ENCODE measurements around the gene ARL8A. TPM values are rescaled to one million over a fixed set of nuclear protein-coding genes. Genes with fewer than 3 reads are reported as not detected.
"Not testable (repeated sequence)": the region's sequence is repeated elsewhere in the genome, so short reads cannot be mapped to it uniquely, and the experiment has no call there.

The ARL8A gene
- polyA plus RNA-seq, 1 donor, result 38.9 TPM

DNA sequence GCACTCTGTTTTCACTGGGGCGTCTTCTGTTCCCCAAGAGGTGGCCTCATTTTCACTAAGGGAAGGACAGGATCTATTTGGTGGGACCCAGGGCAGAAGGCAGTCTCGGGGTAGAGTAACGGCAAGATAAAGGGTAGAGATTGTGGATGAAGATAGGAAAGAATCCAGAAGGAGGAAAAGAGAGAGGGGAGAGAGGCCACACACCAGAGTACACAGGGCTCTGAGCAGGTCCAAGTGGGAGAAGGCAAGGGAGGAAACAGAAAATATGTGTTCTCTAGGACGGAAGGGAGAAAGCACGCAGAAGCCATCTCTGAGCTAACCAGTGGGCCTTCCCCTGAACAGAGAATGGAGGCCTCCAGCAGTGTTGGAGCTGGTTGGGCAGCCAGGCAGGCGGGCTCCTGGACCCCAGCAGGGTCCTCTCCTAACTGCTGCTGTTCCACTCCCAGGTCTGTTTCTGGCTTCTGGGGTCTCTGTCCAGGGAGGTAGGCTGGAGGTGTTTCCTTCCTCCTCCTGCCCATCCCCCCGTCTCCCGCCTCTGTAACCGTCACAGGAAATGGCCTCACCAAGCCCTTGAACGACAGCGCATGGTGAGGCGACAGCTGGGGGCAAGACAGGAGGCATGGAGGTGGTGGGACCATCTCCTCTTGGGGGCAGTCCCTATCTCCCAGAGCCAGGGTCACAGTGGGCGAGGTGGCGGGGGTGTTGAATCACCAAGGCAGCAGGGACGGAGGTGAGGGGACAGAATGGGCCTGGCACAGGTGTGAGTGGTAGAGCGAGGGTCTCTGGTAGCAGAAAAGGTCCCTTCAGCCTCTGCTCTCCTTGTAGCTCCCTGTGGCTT lies 15.2 kb upstream of the ARL8A start:
- no peak for DNase-seq

DNA sequence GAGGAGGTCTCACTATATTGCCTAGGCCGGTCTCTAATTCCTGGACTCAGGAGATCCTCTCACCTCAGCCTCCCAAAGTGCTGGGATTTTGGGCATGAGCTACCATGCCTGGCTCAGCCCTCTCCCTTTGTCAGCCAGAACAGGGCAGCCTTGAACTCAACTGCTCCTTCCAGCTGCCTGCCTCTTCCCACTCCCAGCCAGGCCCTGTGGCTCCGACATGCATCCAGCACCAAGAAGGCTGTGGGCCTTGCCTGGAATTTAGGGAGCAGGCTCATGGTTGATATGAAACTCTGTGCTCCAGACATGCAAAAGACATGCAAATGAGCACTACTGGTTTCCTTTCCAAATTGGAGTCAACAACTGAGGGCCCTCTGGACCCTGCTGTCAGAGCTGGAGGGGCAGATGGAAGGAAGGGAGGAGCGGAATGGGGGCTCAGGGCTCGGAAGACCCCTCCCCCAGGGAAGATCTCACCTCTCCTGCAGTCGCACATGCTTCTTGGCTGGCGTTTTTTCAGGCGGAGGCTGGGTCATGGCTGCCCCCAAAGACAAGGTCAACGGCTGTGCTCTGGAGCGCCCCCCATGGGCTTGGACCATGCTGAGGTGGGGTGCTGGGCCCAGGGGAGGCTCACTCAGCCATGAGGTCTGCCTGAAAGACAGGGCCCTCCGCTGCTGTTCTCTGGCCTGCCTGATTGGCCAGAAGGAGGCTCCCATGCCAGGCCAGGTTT lies 14.4 kb upstream of the ARL8A start:
- no peak for DNase-seq

DNA sequence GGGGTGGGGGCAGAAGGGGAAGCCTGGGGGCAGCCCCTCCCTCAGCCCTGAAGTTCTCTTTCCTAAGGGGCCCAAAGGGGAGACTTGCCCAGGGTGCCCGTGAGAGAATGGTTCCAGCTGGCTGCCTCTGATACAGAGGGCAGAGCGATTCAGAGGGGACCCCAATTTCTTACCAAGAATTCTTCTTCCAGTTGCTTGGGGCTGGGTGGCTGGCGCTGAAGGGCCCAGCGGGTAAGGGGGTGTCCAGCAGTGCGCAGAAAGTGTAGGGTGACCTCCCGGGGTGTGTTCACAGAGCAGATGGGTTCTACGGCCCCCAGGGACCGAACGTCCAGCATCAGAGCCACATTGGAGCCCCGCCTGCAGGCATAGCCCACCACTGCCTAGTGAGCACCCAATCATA lies 13.4 kb upstream of the ARL8A start:
- no peak for DNase-seq

DNA sequence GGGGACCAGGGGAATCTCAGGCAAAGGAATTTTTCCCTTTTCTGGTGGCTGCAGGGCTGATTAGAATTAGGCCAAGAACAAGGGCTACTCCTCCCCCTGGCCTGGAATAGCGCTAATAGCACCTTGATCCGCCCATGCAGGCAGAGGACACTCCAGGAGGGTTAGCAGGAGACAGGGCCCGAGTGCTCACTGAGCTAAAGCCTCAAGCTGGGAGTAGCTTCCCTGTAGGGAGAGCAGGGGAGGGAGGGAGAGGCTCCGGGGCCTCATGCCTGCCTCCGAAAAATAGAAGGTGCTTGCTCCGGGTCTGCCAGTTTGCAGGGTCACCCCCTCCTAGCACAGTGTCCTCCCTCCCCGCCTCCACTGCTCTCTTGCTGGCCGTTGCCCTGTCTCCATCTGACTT lies 12.1 kb upstream of the ARL8A start:
- no peak for DNase-seq

DNA sequence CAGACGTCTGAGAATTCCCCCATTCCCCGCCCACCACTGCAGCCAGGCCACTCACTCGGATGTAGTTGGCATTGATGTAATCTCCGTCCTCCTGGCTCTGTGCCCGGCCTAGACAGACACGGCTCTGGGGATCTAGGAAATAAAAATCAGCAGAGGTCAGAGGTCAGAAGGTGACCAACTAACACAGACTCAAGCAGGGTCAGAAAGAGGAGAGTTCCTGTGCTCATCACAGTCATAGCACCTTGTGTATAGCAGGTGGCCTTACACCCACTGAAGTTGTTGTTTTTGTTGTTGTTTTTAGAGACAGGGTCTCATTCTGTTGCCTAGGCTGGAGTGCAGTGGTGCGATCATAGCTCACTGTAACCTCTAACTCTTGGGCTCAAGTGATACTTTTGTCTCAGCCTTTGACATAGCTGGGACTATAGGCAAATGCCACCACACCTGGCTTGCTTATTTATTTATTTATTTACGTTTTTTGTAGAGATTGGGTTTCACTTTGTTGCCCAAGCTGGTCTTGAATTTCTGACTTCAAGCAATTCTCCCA lies 11.0 kb upstream of the ARL8A start:
- DNase-seq, result no peak

DNA sequence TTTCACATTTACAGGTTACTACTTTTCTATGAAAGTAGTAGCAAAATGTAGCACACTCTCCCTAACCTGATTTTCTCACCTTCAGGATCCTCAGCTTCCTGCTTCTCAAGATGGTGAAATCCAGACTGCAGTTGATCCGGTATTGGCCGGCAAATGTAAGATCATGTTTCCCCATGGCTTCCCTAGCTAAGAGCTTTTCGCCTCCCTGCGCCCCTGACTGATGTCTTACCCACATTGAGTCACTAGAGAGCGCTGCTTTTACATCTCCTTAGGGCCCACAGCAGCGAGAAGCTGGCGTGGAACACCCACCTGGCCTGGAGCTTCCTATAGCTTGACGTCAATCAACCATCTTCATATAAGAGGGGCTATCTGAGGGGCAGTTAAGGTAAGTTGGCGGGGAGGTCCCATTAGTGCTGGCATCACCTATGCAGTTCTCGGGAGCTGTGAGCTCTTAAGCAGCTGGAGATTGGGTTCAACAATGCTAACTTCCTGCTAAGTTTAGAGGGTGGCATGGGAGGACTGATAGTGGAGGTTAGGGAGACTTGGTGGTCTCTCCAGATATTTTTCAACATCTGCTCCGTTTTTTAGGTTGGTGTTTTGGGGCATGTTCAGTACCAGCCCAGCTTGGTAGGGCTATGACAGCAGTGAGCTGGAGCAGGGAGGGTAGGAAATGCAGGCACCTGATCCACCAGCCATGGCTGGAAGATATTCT lies 10.4 kb upstream of the ARL8A start:
- peak; percentile 85 for DNase-seq

DNA sequence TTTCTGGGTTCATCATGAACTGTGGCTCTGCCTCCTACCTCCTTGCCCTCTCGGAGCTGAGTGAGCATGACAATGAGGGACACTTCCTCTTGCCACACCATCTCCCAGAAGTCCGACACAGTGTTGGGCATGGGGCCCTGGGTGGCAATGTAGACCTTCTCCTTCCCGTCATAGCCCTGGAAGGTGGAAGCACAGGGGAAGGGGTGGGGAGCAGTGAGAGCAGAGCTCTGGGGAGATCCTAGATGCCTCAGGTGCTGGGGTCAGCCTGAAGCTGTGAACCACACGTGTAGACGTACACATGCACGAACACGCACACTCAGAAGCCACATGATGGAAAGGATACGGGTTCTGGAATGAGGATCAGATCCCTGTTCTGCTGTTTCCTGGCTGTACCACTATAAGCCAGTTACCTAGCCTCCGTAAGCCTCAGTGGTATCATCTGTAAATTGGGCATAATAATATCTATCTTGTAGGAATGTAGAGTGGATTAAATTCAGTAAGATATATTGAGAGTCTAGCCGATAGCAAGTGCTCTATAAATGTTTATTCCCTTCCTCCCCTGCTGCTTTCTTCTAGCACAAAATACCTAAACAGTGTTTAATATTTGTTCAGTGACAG lies 9.7 kb upstream of the ARL8A start:
- DNase-seq, result no peak

DNA sequence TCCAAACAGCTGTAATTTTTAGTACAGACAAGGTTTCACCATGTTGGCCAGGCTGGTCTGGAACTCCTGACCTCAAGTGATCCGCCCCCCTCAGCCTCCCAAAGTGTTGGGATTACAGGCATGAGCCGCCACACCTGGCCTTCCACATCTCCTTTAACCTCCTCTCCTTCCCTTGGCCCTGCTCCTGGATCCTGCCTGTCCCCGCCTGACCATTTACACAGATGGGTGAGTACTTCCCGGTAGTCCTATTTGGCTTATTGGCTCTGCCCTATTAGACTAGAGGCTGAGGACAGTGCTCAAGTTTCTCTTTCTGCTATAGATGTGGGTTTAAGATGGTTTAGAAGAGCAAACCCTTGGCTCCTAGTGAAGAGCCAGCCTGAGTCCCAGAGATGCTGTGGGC lies 8.7 kb upstream of the ARL8A start:
- DNase-seq, result no peak

DNA sequence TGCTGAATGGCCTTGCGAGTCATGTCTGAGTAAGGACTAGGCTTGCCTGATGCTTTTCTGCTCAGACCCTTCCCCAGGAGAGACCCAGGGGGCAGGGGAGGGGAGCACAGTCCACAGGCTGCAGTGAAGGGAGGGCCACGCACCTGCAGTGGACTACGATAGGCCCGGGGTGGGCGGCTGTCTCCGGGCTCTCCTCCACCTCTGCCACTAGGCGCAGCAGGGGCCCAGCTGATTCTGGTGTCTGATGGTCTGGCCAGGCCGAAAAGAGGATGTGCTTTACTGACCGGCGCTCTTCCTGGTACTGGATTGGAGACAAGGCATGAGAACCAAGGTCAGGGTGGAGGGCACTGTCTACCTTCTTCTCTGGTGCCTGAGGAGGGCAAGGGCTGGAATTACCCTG lies 7.9 kb upstream of the ARL8A start:
- no peak for DNase-seq

DNA sequence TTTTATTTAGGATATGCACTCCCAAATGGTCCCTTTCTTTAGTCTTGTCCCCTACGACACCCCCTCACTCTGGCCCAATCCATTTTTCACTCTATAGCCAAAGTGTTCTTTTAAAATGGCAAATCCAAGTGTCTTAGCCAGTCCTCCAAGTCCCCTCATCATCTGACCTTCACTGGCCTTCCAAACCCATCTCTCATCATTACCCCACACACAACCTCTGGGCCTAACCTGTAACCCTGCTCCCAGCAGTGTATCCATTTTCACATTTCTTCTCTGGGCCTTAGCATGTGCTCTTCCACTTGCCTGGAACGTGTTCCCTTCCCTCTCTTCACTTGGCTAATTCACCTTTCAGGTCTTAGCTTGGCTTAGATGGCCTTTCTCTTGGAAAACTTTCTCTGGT lies 6.5 kb upstream of the ARL8A start:
- DNase-seq, result no peak

DNA sequence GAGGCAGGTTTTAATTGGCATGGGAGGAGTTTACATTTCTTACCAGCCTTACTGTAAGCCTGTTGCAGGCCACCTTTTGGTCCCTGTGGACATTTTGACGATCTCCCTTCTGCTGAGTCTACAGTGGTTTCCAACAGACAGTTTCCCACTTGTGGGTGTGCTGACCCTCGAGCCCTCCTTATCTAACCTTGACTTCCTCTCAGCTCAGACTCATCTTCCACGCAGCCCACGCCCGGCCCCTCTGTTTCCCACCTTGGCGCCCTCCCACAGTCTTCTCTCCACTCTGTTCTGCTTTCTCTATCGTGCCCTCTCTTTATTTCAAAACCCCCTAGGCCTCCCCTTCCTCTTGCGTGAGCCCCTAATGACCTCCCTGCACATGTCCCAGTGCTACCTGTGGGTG lies 6.1 kb upstream of the ARL8A start:
- DNase-seq, result no peak

DNA sequence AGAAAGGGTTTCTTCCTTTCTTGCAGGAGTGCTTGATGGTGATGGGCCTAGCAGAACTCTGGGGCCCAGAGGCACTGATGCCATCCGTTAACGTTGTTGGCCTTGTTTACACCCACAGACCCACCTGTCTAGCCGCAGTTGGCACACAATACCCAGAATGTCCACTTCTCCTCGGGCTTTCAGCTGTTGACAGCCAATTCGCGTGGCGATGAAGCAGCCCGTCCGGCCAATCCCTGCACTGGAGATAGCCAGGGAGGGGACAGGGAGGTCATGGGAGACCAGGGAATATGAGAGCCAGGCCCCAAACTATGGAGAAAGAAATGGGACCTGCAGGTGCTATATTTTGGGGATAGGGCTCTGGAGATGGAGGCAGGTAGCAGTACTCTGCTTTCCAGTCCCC lies 5.7 kb upstream of the ARL8A start:
- no peak for DNase-seq

DNA sequence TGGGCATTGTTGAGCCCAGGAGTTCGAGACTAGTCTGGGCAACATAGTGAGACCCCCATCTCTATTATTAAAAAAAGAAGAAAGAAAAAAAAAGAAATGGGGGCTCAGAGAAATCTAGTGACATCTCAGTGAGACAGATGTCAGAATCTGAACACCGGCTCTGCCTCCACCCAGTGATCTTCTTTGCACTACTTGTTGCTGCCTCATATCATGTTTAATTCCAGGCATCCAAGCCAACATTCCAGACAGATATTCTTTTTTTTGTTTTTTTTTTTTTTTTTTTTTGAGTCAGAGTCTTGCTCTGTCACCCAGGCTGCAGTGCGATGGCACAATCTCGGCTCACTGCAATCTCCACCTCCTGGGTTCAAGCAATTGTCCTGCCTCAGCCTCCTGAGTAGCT lies 5.0 kb upstream of the ARL8A start:
- no peak for DNase-seq

DNA sequence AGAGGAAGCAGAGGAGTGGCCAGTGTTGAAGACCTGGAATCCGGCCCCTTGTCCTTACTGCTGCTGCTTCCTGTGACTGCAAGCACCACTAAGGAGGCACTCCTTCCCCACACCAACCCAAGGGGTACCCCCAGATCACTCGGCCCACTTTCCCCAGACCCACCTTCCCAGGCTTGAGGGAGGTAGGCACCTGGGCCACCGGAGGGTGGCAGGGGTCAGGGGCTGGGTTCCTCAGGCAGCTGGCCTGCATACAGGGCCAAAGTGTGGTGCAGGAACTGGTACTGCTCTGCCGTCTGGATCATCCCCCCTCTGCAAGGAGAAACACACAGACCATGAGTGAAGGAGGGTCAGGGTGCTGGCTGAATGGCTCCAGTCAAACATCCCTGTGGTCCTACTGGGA lies 3.9 kb upstream of the ARL8A start:
- DNase-seq, result no peak

DNA sequence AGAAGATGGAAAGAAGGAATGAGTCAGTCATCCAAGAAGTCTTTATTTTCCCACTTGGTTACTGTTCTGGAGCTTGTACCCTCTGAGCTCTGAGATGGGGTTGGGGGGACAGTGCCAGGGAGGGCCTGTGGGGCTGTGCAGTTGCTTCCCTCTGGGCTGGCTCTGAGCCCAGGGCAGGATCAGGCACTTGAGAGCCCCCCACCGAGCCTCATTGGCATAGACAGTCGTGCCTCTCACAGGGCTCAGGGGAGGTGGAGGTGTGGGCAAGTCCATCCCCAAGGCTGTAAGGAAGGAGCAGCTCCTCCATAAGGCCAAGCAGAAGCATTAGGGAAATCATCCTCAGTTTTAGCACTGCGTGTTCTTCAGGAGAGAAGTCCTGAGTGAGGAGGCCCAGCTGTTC lies 2.5 kb upstream of the ARL8A start:
- DNase-seq, result no peak

DNA sequence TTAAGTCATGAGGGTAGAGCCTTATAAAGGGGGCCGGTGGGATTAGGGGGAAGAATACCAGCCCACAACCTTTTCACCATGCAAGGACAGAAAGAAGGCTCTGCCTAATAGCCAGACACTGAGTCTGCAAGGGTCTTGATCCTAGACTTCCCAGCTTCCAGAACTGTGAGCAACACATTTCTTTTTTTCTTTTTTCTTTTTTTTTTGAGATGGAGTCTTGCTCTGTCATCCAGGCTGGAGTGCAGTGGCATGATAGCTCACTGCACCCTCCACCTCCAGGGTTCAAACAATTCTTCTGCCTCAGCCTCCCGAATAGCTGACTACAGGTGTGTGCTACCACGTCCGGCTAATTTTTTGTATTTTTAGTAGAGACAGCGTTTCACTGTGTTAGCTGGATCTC lies 1.7 kb upstream of the ARL8A start:
- no peak for DNase-seq

DNA sequence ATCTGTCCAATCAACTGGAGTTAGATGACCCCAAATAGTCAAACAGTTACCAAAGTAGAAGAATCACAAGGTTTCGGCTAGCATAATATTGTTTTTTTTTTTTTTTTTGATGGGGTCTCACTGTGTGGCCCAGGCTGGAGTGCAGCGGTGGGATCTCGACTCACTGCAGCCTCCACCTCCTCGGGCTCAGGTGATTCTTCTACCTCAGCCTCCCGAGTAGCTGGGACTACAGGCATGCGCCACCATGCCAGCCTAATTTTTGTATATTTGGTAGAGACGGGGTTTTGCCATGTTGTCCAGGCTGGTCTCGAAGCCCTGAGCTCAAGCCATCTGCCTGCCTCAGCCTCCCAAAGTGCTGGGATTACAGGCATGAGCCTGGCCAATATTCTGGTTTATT lies 1.2 kb upstream of the ARL8A start:
- not testable (repeated sequence) for DNase-seq

DNA sequence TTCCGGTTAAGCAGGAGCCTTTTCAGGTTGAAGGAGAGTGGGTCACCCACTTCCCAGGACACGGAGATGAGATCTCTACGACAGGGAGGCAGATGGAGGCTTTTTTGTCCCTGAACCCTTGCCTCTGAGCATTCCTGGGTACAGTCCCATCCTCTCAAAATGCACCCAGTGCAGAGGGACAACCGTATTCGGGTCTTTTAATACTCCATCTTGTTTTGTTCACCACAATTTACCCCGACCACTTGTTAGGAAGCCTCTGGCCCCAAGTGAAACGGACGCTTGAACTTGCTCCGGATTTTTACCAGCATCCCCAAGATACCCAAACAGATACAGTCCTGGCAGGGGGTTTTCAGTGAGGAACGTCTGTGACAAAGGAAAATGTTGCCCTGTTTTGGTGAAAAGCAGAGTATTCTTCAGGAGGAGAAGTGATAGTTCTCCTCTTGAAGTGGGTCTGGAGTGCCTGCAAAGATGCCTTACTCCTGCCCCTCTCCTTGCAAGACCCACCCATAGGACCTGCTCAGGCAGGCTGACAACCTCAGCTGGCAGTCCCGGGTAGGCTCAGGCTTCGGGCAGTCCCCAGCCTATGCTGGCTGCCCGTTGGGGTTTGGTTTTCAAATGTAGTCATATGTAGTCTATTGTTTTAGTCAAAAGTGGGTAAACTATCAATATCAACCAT lies 669 bp upstream of the ARL8A start:
- DNase-seq, result no peak

DNA sequence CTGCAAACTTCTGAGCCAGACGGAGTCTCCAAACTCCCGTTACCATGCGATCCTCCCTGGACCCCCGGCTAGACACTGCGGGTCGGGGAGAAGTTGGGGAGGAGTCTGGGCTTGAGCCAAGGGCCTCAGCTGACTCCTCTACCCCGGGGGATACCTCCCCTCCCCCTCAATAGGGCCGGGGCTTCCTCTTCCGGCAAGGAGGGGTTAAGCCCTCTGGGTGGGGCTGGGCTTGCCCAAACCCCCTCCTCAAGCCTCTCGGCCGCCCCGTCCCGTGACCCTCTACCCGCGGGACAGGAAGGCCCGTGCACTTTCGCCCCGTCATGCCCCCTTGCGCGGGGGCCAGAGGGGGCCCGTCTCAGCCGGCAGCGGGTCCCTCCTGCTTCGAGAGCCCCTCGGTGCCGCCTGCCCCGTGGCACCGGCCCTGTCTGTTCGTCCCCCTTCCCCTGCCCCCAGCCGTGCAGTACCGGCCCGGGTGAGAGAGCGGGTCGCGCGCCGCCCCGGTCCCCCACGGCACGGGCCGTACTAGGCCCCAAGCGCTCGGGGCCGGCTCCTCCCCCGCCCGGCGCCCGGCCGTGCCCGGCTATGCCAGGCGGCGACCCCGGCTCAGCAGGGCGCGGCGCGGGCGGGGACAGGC lies 652 bp downstream of the ARL8A start:
- DNase-seq, result no peak

DNA sequence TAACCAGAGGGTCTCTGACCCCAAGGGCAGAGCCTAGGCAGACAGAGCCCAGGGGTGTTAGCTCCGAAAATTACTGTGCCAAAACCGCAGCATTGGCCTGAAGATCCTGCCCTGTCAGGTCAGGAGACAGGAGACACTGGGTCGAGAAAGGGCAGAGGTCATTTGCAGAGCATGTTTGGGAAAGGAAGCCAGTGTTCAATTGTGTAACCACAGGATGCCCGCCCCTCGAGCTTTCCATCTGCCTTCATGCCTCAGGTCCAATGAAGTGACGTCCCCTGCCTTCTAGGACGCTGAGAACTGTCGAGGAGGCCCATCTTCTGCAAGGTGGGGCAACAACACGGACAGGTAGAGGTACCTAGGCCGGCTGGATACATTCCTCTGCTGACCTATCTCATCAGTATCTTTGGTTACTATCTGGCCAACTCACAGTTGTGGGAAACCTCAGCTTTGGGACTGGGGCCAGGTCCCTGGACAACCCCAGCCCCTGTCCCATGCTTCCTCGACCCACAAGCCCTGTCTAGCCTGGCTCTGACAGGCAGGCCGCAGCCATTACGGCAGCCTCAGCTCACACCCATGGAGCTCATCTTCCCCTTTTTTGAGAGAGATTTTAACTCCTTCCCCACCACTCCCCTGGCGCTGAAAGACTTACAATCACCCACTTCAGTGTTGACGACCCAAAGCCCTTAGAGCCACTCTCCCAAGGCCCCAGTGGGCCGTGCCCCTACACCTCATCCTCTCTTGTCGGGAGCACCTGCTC lies 1.3 kb downstream of the ARL8A start:
- DNase-seq, result no peak

DNA sequence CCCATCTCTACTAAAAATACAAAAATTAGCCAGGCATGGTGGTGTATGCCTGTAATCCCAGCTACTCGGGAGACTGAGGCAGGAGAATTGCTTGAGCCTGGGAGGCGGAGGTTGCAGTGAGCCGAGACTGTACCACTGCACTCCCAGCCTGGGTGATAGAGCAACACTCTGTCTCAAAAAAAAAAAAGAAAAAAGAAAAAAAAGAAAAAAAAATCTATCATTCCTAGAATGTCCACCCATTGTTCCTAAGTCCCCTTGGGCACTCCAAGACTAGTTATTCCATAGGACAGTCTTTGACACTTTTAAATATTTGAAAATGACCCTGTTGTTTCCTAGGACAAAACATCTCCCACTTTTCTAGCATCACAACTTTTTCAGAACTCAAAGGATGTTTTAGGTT lies 3.1 kb downstream of the ARL8A start:
- DNase-seq, result not testable (repeated sequence)
